ENCODE results near the gene HBG2.

The HBG2 gene

GRCh38 chr11:5234381-5234834 lies 20.2 kb downstream of the HBG2 start, which contains the start of gene HBD:
Gene HBD, minus strand, starts transcription at chr11:5234483. Its CDS starts 50 bp downstream, at chr11:5234433.
- TF ChIP-seq CTCF (IDR thresholded peaks at IDR 0.05; ENCODE audit: insufficient read depth, missing control alignments): no peak
- FAIRE-seq (no peak), DNase-seq (ENCODE audit: insufficient read length, low spot score) (no peak)

- TF ChIP-seq CTCF (IDR thresholded peaks at IDR 0.05; ENCODE audit: insufficient read depth, missing control alignments): no peak
- FAIRE-seq: no peak
- no peak for DNase-seq (ENCODE audit: insufficient read length, low spot score)
Measured at GRCh38 chr11:5233307-5233706, 21.3 kb downstream of the HBG2 start.

- no peak for FAIRE-seq
- TF ChIP-seq CTCF (IDR thresholded peaks at IDR 0.05; ENCODE audit: insufficient read depth, missing control alignments): no peak
- DNase-seq (ENCODE audit: insufficient read length, low spot score): no peak
Measured at GRCh38 chr11:5232821-5233220, 21.8 kb downstream of the HBG2 start.

- no peak for TF ChIP-seq CTCF (IDR thresholded peaks at IDR 0.05; ENCODE audit: insufficient read depth, missing control alignments)
- FAIRE-seq (no peak), DNase-seq (ENCODE audit: insufficient read length, low spot score) (no peak)
Measured at GRCh38 chr11:5232176-5232575, 22.4 kb downstream of the HBG2 start.

GRCh38 chr11:5231111-5231510 lies 23.5 kb downstream of the HBG2 start:
- no peak for TF ChIP-seq CTCF (IDR thresholded peaks at IDR 0.05; ENCODE audit: insufficient read depth, missing control alignments)
- no peak for FAIRE-seq
- DNase-seq (ENCODE audit: insufficient read length, low spot score): no peak

GRCh38 chr11:5230266-5230665 lies 24.3 kb downstream of the HBG2 start:
- TF ChIP-seq CTCF (IDR thresholded peaks at IDR 0.05; ENCODE audit: insufficient read depth, missing control alignments): no peak
- FAIRE-seq (no peak), DNase-seq (ENCODE audit: insufficient read length, low spot score) (no peak)

GRCh38 chr11:5229796-5230195 lies 24.8 kb downstream of the HBG2 start:
- TF ChIP-seq CTCF (IDR thresholded peaks at IDR 0.05; ENCODE audit: insufficient read depth, missing control alignments): no peak
- DNase-seq (ENCODE audit: insufficient read length, low spot score) (no peak), FAIRE-seq (no peak)

All from D721Med (cell line).